Omental fat pad (tissue), 4 donors: ENCODE results near the gene DNAH1. TPM values are rescaled to one million over a fixed set of nuclear protein-coding genes. Genes with fewer than 3 reads are reported as not detected.

Experiments used
- ATAC-seq: fragments of 150-250 bp; one replicate; pipeline ENCODE4 v1.9.1; 2016; ENCODE audit warnings: mild to moderate bottlenecking, moderate library complexity; ENCODE audit not compliant: low FRiP score
- DNase-seq: peaks from one replicate; pipeline ENCODE4 v3.0.0-alpha.2; 2019; ENCODE audit warnings: low spot score
- total RNA-seq, 4 donors: library from RNA; depleted of rRNA; stranded (reverse); fragments of >200 nt; gene quantifications; one replicate each; pipeline ENCODE4 v1.1.0, GENCODE V29; 2016
- TF ChIP-seq, protein P1 (sequence below), 3 donors: fragments of 450-650 bp; IDR thresholded peaks; one replicate each; pipeline ENCODE4 v1.5.1; 2016 to 2017; ENCODE audit warnings: antibody characterized with exemption in 3 of 3, mild to moderate bottlenecking in 3 of 3, moderate library complexity in 2 of 3

Gene DNAH1
- total RNA-seq, 4 donors from 2014 or later, result 6.7 to 24.9 (median 14.1) TPM

GRCh38 chr3:52388933-52389332 lies 72.8 kb downstream of the DNAH1 start:
- no peak for DNase-seq
- TF ChIP-seq, protein P1, sequence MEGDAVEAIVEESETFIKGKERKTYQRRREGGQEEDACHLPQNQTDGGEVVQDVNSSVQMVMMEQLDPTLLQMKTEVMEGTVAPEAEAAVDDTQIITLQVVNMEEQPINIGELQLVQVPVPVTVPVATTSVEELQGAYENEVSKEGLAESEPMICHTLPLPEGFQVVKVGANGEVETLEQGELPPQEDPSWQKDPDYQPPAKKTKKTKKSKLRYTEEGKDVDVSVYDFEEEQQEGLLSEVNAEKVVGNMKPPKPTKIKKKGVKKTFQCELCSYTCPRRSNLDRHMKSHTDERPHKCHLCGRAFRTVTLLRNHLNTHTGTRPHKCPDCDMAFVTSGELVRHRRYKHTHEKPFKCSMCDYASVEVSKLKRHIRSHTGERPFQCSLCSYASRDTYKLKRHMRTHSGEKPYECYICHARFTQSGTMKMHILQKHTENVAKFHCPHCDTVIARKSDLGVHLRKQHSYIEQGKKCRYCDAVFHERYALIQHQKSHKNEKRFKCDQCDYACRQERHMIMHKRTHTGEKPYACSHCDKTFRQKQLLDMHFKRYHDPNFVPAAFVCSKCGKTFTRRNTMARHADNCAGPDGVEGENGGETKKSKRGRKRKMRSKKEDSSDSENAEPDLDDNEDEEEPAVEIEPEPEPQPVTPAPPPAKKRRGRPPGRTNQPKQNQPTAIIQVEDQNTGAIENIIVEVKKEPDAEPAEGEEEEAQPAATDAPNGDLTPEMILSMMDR (IDR thresholded peaks at IDR 0.05), result no peak

GRCh38 chr3:52391096-52391495 lies 75.0 kb downstream of the DNAH1 start:
- ATAC-seq (no peak), DNase-seq (no peak)
- TF ChIP-seq, protein P1 (IDR thresholded peaks at IDR 0.05), result no peak

More at GRCh38 chr3:52388933-52389332, 72.8 kb downstream of the DNAH1 start:
- no peak for ATAC-seq

DNA sequence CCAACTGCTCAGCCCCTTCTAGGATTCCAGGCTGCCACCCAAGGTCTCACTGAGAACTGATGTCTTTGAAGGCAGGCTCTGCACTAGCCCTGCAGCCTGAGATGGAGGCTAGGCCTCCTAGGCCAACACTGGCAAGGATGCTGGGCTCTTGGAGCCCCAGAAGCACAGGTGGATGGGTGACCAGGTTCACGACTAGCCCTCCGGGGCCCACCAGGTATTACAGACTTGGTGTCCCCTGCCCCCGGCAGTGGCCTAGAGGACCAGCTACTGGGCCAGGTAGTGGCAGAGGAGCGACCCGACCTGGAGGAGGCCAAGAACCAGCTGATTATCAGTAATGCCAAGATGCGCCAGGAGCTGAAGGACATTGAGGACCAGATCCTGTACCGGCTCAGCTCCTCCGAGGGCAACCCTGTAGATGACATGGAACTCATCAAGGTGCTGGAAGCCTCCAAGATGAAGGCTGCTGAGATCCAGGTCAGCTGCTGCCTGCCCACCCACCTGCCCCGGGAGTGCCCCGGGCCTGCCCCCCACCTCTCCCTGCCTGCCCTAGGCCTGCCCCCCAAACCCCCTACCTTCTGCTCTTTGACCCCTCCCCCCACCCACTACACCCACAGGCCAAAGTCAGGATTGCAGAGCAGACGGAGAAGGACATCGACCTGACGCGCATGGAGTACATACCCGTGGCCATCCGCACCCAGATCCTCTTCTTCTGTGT lies 76.3 kb downstream of the DNAH1 start:
- TF ChIP-seq, protein P1 (IDR thresholded peaks at IDR 0.05), result no peak
- DNase-seq (no peak), ATAC-seq (no peak)

GRCh38 chr3:52393131-52393807 lies 77.2 kb downstream of the DNAH1 start:
- ATAC-seq, result no peak
- TF ChIP-seq, protein P1 (IDR thresholded peaks at IDR 0.05), result no peak
- no peak for DNase-seq

GRCh38 chr3:52393959-52394670 lies 78.0 kb downstream of the DNAH1 start:
- DNase-seq, result no peak
- no peak for ATAC-seq
- TF ChIP-seq, protein P1 (IDR thresholded peaks at IDR 0.05), result no peak

- DNase-seq, result no peak
- ATAC-seq, result no peak
- TF ChIP-seq, protein P1 (IDR thresholded peaks at IDR 0.05), result no peak
These were observed 78.8 kb downstream of the DNAH1 start for GRCh38 chr3:52394751-52395502.
